ENCODE data around the gene ARID5B. TPM values are rescaled to one million over a fixed set of nuclear protein-coding genes. Genes with fewer than 3 reads are reported as not detected.

ARID5B gene, protein sequence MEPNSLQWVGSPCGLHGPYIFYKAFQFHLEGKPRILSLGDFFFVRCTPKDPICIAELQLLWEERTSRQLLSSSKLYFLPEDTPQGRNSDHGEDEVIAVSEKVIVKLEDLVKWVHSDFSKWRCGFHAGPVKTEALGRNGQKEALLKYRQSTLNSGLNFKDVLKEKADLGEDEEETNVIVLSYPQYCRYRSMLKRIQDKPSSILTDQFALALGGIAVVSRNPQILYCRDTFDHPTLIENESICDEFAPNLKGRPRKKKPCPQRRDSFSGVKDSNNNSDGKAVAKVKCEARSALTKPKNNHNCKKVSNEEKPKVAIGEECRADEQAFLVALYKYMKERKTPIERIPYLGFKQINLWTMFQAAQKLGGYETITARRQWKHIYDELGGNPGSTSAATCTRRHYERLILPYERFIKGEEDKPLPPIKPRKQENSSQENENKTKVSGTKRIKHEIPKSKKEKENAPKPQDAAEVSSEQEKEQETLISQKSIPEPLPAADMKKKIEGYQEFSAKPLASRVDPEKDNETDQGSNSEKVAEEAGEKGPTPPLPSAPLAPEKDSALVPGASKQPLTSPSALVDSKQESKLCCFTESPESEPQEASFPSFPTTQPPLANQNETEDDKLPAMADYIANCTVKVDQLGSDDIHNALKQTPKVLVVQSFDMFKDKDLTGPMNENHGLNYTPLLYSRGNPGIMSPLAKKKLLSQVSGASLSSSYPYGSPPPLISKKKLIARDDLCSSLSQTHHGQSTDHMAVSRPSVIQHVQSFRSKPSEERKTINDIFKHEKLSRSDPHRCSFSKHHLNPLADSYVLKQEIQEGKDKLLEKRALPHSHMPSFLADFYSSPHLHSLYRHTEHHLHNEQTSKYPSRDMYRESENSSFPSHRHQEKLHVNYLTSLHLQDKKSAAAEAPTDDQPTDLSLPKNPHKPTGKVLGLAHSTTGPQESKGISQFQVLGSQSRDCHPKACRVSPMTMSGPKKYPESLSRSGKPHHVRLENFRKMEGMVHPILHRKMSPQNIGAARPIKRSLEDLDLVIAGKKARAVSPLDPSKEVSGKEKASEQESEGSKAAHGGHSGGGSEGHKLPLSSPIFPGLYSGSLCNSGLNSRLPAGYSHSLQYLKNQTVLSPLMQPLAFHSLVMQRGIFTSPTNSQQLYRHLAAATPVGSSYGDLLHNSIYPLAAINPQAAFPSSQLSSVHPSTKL
- total RNA-seq (100 to 1,000 TPM in 2 of 4 donors, 10 to 100 TPM in 2; 47.7 to 166 (median 104) TPM), polyA plus RNA-seq (10 to 100 TPM in 2 of 3 donors, 1 to 10 TPM in 1; 8.5 to 93.0 (median 75.9) TPM)
- long read RNA-seq, donor 1, partial matches to known transcripts = 21 of 28 reads
- long read RNA-seq, donor 1, other reads (novel, unspliced or antisense) = 6 of 28 reads
- long read RNA-seq, donor 2, transcript ARID5B-202 (7 exons, 3,141 nt) = major isoform, 11 of 148 reads
- long read RNA-seq, donor 2, partial matches to known transcripts = 86 of 148 reads
- long read RNA-seq, donor 2, other reads (novel, unspliced or antisense) = 51 of 148 reads

DNA sequence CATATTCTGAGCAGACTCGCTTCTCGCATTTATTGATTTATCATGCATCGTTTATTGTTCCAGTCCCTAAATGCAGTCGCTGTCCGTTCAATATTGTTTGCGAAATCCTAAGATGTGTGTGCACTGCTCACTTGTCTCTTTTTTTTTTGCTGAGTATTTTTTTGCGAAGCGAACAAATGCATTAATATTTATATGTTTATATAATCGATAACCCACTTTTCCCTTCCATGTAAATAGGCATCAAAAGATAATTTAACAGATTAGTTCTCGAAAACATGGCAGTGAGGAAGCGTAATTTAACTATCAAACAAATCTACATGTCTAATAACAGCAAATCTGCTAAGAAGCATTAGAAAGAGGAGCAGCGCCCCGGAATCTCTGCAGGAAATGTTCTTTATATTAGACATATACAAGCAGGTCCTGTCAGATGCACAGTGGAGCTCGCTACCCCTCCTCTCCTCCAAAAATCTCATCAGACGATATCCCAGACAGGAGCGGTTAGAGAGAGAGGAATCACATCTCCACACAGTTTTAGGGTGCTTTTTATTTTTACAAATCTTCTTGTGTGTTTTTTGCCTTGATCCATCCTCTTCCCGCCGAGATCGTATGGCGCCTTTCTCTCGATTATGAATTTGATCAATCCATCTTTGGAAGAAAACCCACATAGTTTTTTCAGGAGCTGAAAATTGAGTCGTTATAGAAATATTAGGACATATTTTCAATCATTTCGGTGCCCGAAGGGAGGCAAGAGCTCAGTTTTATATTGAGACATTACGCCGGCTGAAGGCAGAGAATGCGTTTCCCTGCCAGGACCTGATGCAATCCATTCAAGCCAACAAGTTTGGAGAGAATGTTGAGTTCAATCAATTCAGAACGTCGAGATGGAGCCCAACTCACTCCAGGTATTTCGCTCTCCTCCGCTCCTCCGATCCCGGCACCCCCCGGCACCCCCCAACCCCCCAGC lies at the start of gene ARID5B:
Gene ARID5B (plus strand): TSS at position 871 of the 964 bp plus-strand sequence. CDS start 11 bp downstream, at position 882.
- no peaks in the 10 kb centered on the region for H3K27me3 ChIP-seq (ENCODE audit: insufficient read depth in 3 of 3, low read length in 2 of 3)
- intact Hi-C loops (cut with DNase I) = loop anchor here (5.0 to 10.0 kb wide), 3 partner anchors 91 to 181 kb away; no protein-coding TSS in a partner anchor
- ATAC-seq (no peak), DNase-seq (no peak)
- no peaks in the 10 kb centered on the region for H3K9me3 ChIP-seq
- TF ChIP-seq, protein P1, sequence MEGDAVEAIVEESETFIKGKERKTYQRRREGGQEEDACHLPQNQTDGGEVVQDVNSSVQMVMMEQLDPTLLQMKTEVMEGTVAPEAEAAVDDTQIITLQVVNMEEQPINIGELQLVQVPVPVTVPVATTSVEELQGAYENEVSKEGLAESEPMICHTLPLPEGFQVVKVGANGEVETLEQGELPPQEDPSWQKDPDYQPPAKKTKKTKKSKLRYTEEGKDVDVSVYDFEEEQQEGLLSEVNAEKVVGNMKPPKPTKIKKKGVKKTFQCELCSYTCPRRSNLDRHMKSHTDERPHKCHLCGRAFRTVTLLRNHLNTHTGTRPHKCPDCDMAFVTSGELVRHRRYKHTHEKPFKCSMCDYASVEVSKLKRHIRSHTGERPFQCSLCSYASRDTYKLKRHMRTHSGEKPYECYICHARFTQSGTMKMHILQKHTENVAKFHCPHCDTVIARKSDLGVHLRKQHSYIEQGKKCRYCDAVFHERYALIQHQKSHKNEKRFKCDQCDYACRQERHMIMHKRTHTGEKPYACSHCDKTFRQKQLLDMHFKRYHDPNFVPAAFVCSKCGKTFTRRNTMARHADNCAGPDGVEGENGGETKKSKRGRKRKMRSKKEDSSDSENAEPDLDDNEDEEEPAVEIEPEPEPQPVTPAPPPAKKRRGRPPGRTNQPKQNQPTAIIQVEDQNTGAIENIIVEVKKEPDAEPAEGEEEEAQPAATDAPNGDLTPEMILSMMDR (IDR thresholded peaks at IDR 0.05) = no peak
- no peaks in the 10 kb centered on the region for H3K36me3 ChIP-seq (ENCODE audit: insufficient read depth in 1 of 2, low read depth in 1 of 2)
- 1% methylated on average over 34 of the region's 34 CpGs for WGBS, 3 donors
- peak within 1 kb of the TSS; percentile 98 for H3K4me3 ChIP-seq
- peak within 1 kb of the TSS; percentile 98 for H3K27ac ChIP-seq
- H3K4me1 ChIP-seq = peaks cover 29% of the 10 kb centered on the region

DNA sequence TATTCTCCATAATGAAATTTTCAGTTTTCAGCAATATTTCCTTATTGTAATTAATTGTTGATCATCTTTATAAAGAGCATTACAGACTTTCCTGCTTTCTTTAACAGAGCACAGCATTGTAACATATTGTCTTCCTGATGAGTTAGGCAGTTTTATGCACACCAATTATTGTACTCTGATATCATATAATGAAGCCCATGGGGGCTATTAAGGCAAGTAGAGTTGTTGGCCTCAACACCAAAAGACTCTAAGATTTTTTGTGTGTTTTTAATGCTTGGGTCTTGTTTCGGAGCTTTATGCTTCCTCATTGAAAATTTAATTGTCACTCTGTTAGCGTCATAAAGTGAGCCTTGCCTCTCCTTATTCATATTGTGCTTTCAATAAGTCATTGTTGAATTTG lies 49.2 kb upstream of the ARID5B start:
- no peak overlapping the region for H3K27ac ChIP-seq
- no peaks in the 10 kb centered on the region for H3K4me1 ChIP-seq
- ATAC-seq (no peak), DNase-seq (no peak)
- whole genome bisulfite sequencing, 3 donors = 72 to 78% (median 75%) methylated on average over 2 of the region's 2 CpGs
- H3K9me3 ChIP-seq = no peaks in the 10 kb centered on the region
- TF ChIP-seq, protein P1 (IDR thresholded peaks at IDR 0.05) = no peak
- no peak overlapping the region for H3K4me3 ChIP-seq
- H3K27me3 ChIP-seq (ENCODE audit: insufficient read depth in 3 of 3, low read length in 2 of 3) = no peaks in the 10 kb centered on the region
- no peaks in the 10 kb centered on the region for H3K36me3 ChIP-seq (ENCODE audit: insufficient read depth in 1 of 2, low read depth in 1 of 2)
- intact Hi-C loops (cut with DNase I) = no loop called here

DNA sequence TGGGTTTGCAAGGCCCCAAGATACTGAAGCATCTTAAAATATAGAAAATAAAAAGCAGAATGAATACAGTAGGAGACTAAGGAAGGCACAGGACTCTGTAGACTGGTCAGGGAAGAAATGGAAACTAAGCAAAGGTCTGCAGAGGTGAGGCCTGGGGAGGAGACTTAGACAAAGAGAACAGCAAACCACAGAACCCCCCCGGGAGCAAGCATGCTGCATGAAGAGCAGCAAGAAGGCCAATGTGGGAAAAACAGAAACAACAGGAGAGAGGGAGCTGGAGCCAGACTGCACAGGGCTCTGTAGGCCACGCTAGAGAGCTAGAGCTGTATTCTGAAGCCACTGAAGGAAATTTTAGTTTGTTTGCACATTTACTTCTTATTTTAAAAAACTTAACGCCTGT lies 45.7 kb upstream of the ARID5B start:
- ATAC-seq = no peak
- Histone ChIP-seq H3K27me3 (ENCODE audit: insufficient read depth in 3 of 3, low read length in 2 of 3) (no peaks in the 10 kb centered on the region), H3K27ac (no peak overlapping the region), H3K4me1 (no peaks in the 10 kb centered on the region), H3K9me3 (no peaks in the 10 kb centered on the region), H3K36me3 (ENCODE audit: insufficient read depth in 1 of 2, low read depth in 1 of 2) (no peaks in the 10 kb centered on the region), H3K4me3 (no peak overlapping the region)
- intact Hi-C loops (cut with DNase I) = no loop called here
- no peak for DNase-seq
- TF ChIP-seq, protein P1 (IDR thresholded peaks at IDR 0.05) = no peak
- WGBS, 3 donors = 79 to 89% (median 89%) methylated on average over 3 of the region's 3 CpGs

Measured in psoas muscle (tissue), 8 donors.